Measurements from ENCODE around the gene RPP38.

Gene RPP38

DNA sequence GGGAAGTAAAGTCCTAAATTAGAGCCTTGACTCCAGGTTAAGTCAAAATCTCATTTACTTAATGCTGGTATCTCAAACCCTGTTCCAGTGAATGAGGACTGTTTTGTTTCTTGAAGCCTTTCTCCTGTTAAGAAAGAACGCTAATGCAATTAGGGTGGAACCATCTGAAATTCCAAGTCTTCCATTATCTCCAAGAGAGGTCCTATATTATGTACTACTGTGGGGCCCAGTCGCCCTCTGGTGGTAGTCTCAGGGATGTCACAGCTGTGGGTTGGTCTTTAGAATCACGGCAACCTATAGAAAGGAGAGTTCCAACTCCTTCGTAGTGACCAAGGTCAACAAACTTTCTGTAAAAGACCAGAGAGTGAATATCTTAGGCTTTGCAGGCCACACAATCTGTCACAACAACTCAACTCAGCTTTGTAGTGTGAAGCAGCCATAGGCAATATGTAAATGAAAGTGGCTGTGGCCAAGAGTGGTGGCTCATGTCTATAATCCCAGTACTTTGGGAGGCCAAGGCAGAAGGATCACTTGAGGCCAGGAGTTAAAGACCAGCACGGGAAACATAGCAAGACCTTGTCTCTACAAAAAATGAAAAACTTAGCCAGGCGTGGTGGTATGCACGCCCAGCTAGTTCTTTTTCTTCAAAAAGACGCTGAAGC, 9.3 kb downstream of the RPP38 start:
- peak; percentile 13 to 52 (median 41) for DNase-seq (ENCODE audit: low read depth in 3 of 3, low spot score in 1 of 3)

DNA sequence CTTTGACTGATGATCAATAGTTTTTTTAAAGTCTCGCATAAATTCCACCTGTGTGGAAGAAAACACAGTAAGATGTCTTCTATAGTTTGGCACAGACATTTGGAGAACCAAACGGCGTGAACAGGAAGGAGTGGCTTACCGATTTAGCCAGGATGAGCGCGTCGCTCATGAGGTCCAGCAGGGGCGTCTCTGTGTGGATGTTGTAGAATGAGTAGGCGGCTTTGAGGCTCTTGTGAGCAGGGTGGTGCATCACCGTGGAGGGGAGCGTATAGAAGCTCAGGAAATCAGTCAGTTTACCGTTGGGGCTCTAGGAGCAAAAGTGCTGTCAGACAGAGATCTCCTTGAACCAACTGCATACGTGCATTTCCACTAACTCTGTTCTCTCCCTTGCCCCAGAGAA, 15.5 kb downstream of the RPP38 start:
- DNase-seq (ENCODE audit: low read depth in 3 of 3, low spot score in 1 of 3): no peak

DNA sequence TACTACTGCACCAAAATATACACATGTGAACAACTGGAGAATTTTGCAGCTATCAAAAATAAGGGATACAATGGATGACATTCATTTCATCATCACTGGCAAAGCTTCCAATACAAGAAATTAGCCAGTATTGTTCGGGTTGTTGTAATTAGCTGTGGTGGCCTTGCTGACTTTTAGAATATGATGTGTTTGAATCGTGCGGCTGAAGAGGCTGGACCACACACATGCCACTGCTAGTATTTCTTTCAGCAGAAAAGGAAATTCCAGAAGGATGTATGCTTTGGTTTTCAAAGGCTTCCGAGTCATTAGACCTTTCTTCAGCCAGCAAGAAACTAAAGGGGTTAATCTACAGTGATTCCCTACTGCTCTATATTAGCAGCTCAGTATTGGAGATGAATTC, 16.6 kb downstream of the RPP38 start:
- no peak for DNase-seq (ENCODE audit: low read depth in 3 of 3, low spot score in 1 of 3)

DNA sequence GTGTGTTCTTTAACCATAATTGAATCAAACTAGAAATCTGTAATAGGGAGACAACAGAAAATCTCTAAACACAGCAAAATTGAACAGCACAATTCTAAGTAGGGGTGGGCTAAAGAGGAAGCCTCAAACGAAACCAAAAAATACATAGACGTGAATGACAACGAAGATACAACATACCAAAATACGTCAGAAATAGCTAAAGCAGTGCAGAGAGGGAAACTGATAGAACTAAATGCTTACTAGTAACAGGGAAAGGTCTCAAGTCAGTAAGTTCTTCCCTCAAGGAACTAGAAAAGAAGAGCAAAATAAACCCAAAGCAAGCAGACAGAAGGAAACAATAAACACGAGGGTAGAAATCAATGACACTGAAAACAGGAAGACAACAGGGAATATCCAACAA, 19.1 kb downstream of the RPP38 start:
- no peak for DNase-seq (ENCODE audit: low read depth in 3 of 3, low spot score in 1 of 3)

DNA sequence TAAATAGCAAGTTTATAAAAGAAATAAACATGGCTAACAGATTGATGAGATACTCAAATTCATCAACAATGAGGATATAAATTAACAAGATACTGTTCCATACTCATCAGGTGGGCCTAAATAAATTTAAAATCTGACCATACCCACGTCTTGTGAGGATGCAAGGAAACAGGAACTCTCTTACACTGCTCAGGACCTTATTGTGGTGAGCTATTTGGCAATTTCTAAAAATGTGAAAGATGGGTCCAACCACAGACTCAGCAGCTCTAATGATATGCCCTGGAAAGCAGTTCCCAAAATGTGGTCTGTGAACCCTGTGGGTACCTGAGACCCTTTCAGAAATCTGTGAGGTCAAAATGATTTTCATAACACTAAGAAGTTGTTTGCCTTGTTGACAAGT, 21.5 kb downstream of the RPP38 start:
- no peak for DNase-seq (ENCODE audit: low read depth in 3 of 3, low spot score in 1 of 3)

DNA sequence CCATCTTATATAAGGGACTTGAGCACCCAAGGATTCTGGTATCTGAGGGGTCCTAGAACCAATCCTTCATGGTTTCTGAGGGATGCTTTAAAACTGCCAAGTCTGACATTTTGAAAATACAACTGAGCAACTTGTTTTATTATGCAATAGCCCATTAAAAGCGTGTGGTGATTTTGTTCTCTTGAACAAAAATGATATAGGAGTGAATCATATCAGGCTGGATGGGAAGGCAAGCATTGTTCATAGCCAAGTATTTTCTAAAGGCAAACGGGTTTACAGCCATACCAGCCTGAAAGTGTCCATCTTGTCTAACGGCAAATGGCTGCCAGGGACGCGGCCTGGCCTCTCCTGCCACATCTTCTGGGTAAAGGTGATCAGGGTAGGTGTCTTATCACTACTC, 23.4 kb downstream of the RPP38 start:
- DNase-seq (ENCODE audit: low read depth in 3 of 3, low spot score in 1 of 3): no peak

DNA sequence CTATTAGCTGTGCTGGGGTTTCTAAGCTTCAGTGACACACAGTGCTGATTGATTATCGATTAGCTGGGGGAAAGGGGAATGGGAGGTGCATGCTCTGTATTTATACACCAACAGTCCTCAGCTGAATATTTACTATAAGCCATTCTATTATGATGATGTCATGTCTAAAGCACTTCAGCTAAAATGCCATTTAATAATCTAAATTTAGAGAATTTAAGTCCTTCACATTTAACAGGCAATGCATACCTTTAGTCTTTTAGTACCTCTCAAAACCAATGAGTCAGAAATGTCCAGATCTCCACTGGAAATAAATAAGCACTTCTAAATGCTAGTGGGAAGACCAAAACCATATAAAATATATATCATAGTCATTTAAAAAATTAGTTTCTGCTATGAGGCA, 24.6 kb downstream of the RPP38 start:
- no peak for DNase-seq (ENCODE audit: low read depth in 3 of 3, low spot score in 1 of 3)

DNA sequence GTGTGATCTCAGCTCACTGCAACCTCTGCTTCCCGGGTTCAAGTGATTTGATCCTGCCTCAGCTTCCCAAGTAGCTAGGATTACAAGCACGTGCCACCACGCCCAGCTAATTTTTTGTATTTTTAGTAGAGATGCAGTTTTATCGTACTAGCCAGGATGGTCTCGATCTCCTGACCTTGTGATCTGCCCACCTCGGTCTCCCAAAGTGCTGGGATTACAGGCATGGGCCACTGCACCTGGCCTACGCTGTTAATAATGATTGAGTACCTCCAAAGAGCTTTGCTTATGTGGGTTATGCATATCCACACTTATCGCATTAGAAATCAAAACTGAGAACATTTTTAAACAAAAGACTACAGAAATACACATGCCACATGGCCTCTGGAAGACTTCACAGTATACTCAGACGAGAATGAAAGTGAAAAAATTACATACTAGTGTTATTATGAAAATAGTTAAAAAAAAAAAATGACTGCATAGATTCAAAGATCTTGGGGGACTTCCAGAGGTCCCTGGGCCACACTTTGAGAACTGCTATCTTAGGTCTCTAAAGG, 25.4 kb downstream of the RPP38 start:
- no peak for DNase-seq (ENCODE audit: low read depth in 3 of 3, low spot score in 1 of 3)

DNA sequence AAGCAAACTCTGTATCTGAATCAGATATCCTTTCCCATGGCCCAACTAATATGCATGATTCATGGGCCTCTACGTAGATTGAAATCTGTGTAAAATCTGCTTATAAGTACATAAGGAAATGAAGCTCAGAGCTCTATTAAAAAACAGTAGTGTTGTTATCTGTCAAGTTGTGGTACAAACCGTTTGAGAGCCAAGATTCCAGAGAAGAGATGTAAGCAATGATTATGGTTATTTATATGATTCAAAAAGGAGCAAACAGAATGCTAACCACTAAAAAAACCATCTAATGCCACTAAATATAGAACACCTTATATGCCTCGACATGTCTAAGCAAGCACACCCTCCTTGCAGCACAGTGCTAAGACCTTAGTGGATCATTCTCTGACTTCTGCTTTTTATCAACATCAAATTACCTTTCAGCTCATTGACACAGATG, 26.6 kb downstream of the RPP38 start:
- DNase-seq (ENCODE audit: low read depth in 3 of 3, low spot score in 1 of 3): no peak

DNA sequence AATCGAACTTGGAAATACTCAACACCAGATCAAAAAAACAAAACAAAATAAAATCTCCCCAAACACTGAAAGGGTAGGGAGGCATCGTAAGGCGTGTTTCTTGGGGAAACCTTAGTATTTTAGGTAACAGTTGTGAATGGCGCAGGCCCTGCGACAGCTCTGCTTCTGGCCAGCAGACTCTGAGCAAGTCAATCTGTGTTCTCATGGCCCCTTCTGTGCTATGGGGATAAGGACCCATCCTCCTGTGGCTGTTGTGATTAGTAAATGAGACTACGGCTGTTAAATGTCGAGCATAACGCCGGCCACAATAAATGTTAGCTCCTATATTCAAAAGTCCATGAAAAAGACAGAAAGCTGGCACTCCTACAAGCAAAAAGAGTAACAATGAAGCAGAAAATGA, 27.0 kb downstream of the RPP38 start:
- DNase-seq (ENCODE audit: low read depth in 3 of 3, low spot score in 1 of 3): no peak

DNA sequence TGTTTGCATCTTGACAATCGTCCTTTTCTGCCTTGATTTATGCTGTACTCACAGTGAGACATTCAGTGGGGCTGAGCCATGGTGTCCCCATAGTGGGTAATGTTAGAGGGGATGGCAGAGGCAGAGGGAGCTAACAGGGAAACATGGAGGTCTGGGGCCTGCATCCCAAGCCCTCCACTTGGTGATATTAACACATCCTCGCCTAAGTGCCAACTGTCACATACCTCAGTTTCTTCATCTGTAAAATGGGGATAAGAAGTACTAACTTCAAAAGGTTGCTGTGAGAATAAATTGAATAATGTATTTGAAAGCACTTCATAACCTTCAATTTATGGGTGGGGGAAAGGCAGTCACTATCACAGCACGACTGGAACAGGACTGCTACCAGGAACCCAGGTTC, 27.8 kb downstream of the RPP38 start:
- no peak for DNase-seq (ENCODE audit: low read depth in 3 of 3, low spot score in 1 of 3)

DNA sequence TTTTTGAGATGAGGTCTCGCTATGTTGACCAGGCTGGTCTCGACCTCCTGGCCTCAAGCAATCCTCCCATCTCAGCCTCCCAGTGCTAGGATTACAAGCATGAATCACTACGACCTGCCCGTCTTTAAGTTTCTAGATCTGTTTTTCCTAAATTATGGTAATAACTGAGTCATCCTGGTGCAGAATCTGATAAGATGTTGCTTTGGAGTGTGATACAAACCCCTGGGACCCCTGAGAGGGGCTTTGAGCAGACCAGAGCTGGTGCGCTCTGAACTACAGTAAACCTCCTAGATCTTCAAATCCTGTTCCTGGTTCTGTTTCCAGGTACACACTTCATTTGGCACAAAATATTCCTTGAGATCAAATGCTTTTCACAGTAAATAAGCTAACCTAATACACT, 34.2 kb downstream of the RPP38 start:
- DNase-seq (ENCODE audit: low read depth in 3 of 3, low spot score in 1 of 3): no peak

DNA sequence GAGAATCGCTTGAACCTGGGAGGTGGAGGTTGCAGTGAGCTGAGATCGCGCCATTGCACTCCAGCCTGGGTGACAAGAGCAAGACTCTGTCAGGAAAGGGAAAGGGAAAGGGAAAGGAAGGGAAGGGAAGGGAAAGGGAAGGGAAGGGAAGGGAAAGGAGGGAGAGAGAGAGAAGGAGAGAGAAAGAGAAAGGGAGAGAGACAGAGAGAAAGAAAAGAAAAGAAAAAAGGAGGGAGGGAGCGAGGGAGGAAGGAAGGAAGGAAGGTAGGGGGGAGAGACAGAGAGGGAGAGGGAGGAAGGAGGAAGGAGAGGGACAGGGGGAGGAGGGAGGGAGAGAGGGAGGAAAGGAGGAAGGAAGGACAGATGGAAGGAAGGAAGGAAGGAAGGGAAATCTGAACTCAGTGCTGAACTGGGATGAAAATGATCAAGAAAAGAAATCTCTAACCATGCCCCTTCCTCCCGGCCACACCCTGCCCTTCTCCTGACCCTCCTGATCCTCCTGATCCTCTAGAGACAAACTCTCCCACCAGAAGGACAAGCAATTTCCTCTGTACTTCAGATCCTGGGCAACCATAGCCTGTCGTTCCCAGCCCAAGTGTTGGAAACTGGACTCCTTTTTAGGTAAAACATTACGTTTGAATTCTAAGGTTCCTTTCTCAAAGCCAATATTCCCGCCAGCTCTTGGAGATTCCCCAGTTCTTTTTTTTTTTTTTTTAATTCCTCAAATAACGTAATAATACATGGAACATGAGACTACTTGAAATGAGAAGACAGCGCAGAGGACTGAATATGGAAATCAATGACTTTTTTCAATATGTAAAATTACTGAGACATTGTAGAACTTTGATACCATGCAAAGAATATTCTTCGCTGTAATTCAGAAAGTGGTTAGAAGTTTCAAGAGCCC, 39.2 kb downstream of the RPP38 start:
- DNase-seq (ENCODE audit: low read depth in 3 of 3, low spot score in 1 of 3): no peak

DNA sequence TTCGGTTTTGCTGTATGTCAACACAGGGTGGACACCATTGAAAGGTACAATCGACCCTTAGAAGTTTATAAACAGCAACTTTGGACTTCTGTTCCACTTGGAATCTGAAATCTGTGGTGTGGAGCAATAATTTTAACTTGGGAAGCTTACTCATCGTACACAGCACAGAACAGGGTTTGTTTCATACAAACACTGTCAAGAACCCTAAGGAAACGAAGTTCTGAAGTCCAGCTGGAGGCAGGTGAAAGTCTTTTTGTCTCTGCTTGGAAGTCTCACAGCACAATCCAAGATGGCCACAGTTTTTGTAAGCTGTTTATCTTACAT, 39.8 kb downstream of the RPP38 start:
- DNase-seq (ENCODE audit: low read depth in 3 of 3, low spot score in 1 of 3): no peak

DNA sequence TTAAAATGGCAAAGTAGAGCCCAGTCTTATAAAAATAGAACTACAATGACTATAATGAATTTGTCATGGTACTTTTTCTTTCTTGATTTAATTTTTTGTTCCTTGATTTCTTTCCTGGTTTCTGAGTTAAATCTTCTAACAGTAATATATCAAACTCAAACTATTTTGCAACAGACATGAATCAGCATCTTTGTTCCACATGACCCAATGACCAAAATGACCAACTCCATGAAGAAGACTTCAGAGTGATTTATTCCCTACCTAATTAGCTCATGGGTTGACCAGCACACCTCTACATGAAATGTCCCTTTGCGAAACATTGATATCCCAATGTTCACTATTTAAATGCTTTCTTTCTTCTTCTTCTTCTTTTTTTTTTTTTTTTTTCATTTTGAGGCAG, 40.5 kb downstream of the RPP38 start:
- no peak for DNase-seq (ENCODE audit: low read depth in 3 of 3, low spot score in 1 of 3)

DNA sequence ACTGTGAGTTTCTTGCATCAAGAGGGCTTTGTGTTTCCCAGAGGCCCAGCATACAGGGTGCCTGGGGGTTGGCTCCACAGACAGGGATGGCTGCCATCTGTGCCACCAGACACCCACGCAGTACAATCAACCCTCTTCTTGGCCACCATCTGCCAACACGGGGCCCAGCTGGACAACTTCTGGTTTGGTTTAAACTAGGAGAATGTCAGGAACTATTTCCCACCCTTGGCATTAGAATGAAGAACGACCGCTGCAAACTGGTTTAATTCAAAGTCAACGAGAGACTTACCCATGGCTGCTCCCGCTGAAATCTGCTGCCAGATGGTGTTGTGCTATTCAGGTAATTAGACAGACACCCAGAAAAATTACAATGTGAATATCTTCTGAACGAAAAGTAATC, 43.5 kb downstream of the RPP38 start:
- DNase-seq (ENCODE audit: low read depth in 3 of 3, low spot score in 1 of 3): no peak

DNA sequence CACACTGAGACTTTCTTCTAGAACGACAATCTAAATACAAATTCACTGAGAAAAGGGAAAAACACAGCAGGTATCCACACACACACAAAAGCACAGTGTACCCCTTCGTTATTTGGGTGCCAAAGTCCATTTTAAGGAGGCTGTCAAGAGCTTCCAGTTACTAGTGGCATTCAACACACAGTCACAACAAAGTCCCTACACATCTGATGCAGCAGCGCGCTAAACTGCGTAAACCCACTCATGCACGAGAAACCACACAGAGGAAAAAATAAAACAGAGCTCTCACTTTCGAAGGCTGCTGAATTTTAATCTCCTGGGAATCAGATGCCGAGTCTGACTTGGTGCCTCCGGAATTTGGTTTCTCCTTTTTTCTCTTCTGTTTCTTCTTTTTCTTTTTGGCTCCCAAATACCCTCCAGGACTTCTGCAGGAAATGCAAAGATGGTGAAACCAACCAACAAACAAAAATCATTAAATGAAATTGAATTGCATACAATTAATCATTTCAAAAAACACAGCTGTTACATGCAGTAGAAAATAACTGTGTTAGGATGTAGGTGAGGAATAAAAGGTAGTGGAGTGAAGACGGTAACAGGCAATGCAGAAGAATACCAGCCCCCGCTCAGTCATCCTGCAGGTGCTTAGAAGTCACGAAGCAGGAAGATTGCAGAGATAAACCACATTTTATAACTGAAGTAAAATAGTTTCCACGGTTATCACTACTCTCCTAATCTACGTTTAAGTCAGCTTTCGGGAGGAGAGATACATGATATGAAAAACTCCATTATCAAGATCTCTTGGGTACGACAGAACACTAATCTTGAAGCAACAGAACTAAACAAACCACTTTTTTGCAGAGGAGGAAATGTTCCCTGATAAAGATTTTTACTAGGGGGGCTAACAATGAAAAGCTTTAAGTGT, 44.2 kb downstream of the RPP38 start:
- DNase-seq (ENCODE audit: low read depth in 3 of 3, low spot score in 1 of 3): no peak

DNA sequence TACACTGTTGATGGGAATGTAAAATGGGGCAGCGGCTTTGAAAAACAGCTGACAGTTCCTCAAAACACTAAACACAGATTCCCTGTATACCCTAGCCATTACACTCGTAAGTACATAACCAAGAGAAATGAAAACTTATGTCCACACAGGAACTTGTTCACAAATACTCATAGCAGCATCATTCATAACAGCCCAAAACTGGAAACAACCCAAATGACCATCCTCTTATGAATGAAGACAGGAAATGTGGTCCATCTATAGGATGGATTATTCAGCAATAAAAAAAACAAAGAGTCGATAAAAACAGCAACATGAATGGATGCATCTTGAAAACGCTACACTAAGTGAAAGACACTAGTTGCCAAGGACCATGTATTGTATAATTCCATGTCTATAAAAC, 47.6 kb downstream of the RPP38 start:
- DNase-seq (ENCODE audit: low read depth in 3 of 3, low spot score in 1 of 3): no peak

DNA sequence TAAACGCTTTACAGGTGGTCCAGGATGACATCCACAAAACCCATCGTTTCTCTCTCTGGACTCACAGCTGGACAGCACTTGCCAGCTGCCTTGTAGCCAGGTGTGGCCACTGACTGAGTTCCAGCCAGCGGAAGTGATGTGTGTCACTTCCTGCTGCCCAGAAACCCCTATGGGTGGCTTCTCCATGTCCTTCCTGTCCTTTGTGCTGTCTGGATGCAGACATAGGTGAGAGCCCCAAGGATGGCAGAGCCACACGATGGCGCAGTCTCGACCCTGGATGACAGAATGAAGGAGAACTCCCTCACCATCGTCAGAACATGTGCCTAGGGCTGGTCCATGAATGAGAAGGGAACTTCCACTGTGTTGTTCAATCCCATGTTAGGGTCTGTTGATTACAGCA, 49.2 kb downstream of the RPP38 start:
- DNase-seq (ENCODE audit: low read depth in 3 of 3, low spot score in 1 of 3): no peak

DNA sequence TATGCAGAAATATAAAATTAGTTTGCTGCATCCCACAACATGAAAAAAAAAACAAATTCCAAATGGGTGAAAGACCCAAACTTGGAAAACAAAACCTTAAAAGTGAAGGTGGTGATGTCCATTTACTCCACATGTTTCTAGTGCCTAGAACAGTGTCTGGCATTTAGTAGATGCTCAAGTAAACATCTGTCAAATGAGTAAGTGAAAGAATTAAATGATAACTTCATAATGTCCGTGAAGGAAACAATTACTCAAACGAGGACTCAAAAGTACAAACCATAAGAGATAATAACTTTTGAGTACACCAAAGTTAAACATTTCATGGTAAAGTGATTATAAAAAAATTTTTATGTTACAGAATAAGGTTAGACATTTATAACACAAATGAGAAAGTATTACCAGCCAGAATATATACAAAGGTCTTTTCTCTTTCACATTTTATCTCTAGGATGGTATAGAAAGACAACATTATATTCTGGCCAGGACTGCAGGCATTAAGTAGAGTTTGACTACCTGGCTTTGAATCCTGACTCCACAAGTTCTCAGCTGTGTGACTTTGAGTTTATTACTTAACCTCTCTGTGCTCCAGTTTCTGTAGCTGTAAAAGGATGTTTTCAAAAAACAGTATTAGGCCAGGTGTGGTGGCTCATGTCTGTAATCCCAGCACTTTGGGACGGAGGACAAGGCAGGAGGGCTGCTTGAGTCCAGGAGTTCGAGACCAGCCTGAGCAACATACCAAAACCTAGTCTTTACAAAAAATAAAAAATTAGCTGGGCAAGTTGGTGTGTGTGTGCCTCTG, 50.6 kb downstream of the RPP38 start:
- no peak for DNase-seq (ENCODE audit: low read depth in 3 of 3, low spot score in 1 of 3)

Data from stimulated activated CD4-positive, alpha-beta T cell treated with anti-CD3 and anti-CD28 coated beads, TNF-alpha, amount 100 ng/mL, for 1 hour (primary cell).